Measurements from ENCODE around the gene SLC35G1.

SLC35G1 gene

DNA sequence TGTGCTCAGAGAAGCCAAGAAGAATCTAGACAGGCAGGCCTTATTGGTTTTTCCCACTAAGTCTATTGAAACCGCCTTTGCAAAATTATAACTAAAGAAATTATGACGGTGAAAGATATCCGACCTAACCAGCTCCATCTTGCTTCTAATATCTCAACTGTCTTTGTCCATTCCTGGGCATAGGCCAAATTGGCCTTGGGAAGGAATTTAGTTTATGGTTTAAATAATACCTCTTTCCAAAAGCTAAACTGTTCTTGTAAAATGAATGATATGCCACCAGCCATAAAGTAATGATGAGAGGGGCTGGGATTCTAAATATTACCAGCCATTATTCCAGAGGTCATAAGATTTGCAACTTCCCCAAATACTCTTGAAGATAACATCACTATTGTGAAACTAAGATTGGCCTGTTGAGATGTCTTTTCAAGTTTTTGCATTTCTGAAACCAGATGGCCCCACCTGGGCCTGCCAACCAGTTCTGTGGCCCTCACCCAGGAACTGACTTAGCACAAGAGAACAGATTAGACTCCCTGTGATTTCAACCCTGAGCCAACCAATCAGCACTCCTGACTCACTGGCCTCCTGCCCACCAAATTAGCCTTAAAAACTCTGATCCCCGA, 41.2 kb upstream of the SLC35G1 start:
- Histone ChIP-seq H3K27me3 (replicated peaks; ENCODE audit: control insufficient read depth, insufficient read depth, low read length) (no peaks in the 10 kb centered on the region), H3K4me3 (replicated peaks; ENCODE audit: low read depth, low read length) (no peak overlapping the region), H3K36me3 (ENCODE audit: control insufficient read depth, insufficient read depth, low read length) (no peaks in the 10 kb centered on the region)
- DNase-seq (ENCODE audit: extremely low read depth, insufficient read length): no peak
- TF ChIP-seq, protein P1, sequence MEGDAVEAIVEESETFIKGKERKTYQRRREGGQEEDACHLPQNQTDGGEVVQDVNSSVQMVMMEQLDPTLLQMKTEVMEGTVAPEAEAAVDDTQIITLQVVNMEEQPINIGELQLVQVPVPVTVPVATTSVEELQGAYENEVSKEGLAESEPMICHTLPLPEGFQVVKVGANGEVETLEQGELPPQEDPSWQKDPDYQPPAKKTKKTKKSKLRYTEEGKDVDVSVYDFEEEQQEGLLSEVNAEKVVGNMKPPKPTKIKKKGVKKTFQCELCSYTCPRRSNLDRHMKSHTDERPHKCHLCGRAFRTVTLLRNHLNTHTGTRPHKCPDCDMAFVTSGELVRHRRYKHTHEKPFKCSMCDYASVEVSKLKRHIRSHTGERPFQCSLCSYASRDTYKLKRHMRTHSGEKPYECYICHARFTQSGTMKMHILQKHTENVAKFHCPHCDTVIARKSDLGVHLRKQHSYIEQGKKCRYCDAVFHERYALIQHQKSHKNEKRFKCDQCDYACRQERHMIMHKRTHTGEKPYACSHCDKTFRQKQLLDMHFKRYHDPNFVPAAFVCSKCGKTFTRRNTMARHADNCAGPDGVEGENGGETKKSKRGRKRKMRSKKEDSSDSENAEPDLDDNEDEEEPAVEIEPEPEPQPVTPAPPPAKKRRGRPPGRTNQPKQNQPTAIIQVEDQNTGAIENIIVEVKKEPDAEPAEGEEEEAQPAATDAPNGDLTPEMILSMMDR (IDR thresholded peaks at IDR 0.05; ENCODE audit: insufficient read depth, low read length, poor library complexity, severe bottlenecking): no peak

DNA sequence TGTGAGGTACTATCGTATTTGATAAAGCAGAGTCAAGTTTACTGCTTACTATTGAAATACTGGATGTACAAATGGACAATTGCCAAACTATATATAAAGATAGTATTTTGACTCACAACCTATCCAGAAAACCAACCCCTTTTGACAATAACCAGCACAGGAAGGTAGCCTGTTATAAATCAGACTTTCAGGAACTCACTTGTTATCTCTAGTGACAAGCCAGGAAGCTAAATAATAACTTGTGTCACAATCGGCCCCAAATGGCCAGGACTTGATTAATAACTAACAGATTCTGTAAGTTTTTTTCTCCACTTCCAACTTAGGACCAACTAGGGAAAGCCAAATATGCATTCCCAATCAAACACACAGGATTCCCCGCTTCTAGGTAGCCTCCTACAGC, 38.8 kb upstream of the SLC35G1 start:
- TF ChIP-seq, protein P1 (IDR thresholded peaks at IDR 0.05; ENCODE audit: insufficient read depth, low read length, poor library complexity, severe bottlenecking): no peak
- Histone ChIP-seq H3K4me3 (replicated peaks; ENCODE audit: low read depth, low read length) (no peak overlapping the region), H3K36me3 (ENCODE audit: control insufficient read depth, insufficient read depth, low read length) (no peaks in the 10 kb centered on the region), H3K27me3 (replicated peaks; ENCODE audit: control insufficient read depth, insufficient read depth, low read length) (no peaks in the 10 kb centered on the region)
- DNase-seq (ENCODE audit: extremely low read depth, insufficient read length): no peak

DNA sequence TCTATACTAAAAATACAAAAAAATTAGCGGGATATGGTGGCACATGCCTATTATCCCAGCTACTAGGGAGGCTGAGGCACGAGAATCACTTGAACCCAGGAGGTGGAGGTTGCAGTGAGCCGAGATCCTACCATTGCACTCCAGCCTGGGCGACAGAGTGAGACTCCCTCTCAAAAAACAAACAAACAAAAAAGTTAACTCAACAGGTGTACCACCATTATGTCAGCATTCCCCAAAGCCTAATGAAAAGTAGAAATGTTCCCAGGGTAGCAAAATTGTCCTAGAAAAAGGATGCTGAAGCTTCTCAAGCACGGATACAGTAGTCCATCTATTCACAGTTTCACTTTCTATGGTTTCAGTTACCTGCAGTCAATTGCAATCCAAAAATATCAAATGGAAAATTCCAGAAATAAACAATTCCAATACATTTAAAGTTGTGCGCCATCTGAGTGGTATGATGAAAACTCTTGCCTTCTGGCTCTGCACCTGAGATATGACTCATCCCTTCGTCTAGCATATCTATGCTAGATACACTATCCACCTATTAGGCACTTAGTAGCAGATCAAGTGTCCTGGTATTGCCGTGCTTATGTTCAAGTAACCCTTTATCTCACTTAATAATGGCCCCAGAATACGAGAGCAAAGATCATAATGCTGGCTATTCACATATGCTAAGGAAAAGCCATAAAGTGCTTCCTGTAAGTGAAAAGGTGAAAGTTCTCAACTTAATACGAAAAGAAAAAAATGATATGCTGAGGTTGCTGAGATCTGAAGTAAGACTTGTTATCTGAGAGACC, 37.2 kb upstream of the SLC35G1 start:
- Histone ChIP-seq H3K27me3 (replicated peaks; ENCODE audit: control insufficient read depth, insufficient read depth, low read length) (no peaks in the 10 kb centered on the region), H3K36me3 (ENCODE audit: control insufficient read depth, insufficient read depth, low read length) (no peaks in the 10 kb centered on the region), H3K4me3 (replicated peaks; ENCODE audit: low read depth, low read length) (no peak overlapping the region)
- no peak for DNase-seq (ENCODE audit: extremely low read depth, insufficient read length)
- TF ChIP-seq, protein P1 (IDR thresholded peaks at IDR 0.05; ENCODE audit: insufficient read depth, low read length, poor library complexity, severe bottlenecking): no peak

DNA sequence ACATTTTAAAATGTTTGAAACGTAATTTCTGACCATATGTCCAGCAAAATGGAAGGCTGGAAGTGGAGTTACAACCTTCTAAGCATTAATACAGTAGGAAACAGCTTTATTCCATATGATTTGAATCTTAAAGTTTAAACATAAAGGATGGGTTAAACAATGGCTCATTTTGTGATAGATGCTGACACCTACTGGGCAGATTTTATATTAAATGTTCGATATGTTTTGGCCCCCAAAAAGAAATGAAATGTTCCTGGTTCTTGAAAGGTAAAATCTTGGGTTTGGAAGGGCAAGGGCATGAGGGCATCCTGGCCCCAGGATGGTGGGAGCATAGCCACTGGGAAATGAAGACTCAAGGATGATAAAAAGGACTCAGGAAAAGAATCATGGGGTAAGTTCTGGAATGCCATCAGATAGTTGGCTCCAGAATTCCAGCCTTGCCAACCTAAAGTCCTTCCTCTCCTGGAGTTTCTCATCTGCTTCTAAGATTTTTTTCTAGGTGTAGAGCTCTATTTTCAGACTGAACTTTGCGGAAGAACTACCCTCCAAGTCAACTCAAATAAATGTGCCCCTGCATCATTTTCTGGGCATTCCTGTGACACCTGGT, 34.6 kb upstream of the SLC35G1 start:
- TF ChIP-seq, protein P1 (IDR thresholded peaks at IDR 0.05; ENCODE audit: insufficient read depth, low read length, poor library complexity, severe bottlenecking): peak; percentile 31
- H3K4me3 ChIP-seq (replicated peaks; ENCODE audit: low read depth, low read length): no peak overlapping the region
- no peaks in the 10 kb centered on the region for H3K27me3 ChIP-seq (replicated peaks; ENCODE audit: control insufficient read depth, insufficient read depth, low read length)
- H3K36me3 ChIP-seq (ENCODE audit: control insufficient read depth, insufficient read depth, low read length): no peaks in the 10 kb centered on the region
- no peak for DNase-seq (ENCODE audit: extremely low read depth, insufficient read length)

DNA sequence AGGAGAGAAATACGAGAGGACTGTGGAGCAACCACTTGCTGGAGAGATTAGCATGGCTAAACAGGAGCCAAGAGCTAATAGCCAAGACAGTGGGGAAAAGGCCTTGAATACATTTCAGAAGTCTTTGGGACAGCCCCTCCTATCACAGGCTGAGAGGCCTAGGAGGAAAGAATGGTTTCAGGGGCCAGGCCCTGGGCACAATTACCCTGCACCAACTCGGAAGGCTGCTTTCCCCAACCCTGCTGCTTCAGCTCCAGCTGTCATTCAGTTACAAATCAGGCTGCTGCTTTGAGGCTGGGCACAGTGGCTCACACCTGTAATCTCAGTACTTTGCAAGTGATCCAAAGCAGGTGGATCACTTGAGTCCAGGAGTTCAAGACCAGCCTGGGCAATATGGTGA, 32.0 kb upstream of the SLC35G1 start:
- TF ChIP-seq, protein P1 (IDR thresholded peaks at IDR 0.05; ENCODE audit: insufficient read depth, low read length, poor library complexity, severe bottlenecking): no peak
- DNase-seq (ENCODE audit: extremely low read depth, insufficient read length): no peak
- Histone ChIP-seq H3K36me3 (ENCODE audit: control insufficient read depth, insufficient read depth, low read length) (no peaks in the 10 kb centered on the region), H3K4me3 (replicated peaks; ENCODE audit: low read depth, low read length) (no peak overlapping the region), H3K27me3 (replicated peaks; ENCODE audit: control insufficient read depth, insufficient read depth, low read length) (no peaks in the 10 kb centered on the region)

Data from GM06990 (cell line).